ENCODE measurements around the gene RAB5A. TPM values are rescaled to one million over a fixed set of nuclear protein-coding genes. Genes with fewer than 3 reads are reported as not detected.

Gene RAB5A
- total RNA-seq, 1 donor from 2014 or later = 71.4 TPM

- peaks cover 12% of the 10 kb centered on the region for H3K4me1 Mint-ChIP-seq
- no peak overlapping the region for H3K27ac Mint-ChIP-seq
- no peaks in the 10 kb centered on the region for H3K27me3 Mint-ChIP-seq (ENCODE audit: low read depth)
- H3K4me3 Mint-ChIP-seq = no peak overlapping the region
- H3K9me3 Mint-ChIP-seq = peaks cover 4% of the 10 kb centered on the region
- DNase-seq (ENCODE audit: low spot score in 2 of 2, unreplicated experiment in 2 of 2) = no peak
- no peaks in the 10 kb centered on the region for H3K36me3 Mint-ChIP-seq
- TF ChIP-seq, protein P1, sequence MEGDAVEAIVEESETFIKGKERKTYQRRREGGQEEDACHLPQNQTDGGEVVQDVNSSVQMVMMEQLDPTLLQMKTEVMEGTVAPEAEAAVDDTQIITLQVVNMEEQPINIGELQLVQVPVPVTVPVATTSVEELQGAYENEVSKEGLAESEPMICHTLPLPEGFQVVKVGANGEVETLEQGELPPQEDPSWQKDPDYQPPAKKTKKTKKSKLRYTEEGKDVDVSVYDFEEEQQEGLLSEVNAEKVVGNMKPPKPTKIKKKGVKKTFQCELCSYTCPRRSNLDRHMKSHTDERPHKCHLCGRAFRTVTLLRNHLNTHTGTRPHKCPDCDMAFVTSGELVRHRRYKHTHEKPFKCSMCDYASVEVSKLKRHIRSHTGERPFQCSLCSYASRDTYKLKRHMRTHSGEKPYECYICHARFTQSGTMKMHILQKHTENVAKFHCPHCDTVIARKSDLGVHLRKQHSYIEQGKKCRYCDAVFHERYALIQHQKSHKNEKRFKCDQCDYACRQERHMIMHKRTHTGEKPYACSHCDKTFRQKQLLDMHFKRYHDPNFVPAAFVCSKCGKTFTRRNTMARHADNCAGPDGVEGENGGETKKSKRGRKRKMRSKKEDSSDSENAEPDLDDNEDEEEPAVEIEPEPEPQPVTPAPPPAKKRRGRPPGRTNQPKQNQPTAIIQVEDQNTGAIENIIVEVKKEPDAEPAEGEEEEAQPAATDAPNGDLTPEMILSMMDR (IDR thresholded peaks at IDR 0.05; ENCODE audit: unreplicated experiment) = no peak
These were observed 43.2 kb upstream of the RAB5A start for GRCh38 chr3:19903649-19904048.

GRCh38 chr3:19907523-19907922 is 39.4 kb upstream of the RAB5A start:
- Mint-ChIP-seq H3K27me3 (ENCODE audit: low read depth) (no peaks in the 10 kb centered on the region), H3K36me3 (no peaks in the 10 kb centered on the region), H3K4me1 (no peaks in the 10 kb centered on the region), H3K4me3 (no peak overlapping the region), H3K9me3 (peaks cover 14% of the 10 kb centered on the region), H3K27ac (no peak overlapping the region)
- DNase-seq (ENCODE audit: low spot score in 2 of 2, unreplicated experiment in 2 of 2) = no peak
- TF ChIP-seq, protein P1 (IDR thresholded peaks at IDR 0.05; ENCODE audit: unreplicated experiment) = no peak

GRCh38 chr3:19911452-19911851 is 35.4 kb upstream of the RAB5A start:
- H3K4me1 Mint-ChIP-seq = no peaks in the 10 kb centered on the region
- H3K9me3 Mint-ChIP-seq = peaks cover 20% of the 10 kb centered on the region
- no peak overlapping the region for H3K4me3 Mint-ChIP-seq
- H3K27me3 Mint-ChIP-seq (ENCODE audit: low read depth) = no peaks in the 10 kb centered on the region
- H3K36me3 Mint-ChIP-seq = no peaks in the 10 kb centered on the region
- TF ChIP-seq, protein P1 (IDR thresholded peaks at IDR 0.05; ENCODE audit: unreplicated experiment) = no peak
- H3K27ac Mint-ChIP-seq = no peak overlapping the region
- no peak for DNase-seq (ENCODE audit: low spot score in 2 of 2, unreplicated experiment in 2 of 2)

DNA sequence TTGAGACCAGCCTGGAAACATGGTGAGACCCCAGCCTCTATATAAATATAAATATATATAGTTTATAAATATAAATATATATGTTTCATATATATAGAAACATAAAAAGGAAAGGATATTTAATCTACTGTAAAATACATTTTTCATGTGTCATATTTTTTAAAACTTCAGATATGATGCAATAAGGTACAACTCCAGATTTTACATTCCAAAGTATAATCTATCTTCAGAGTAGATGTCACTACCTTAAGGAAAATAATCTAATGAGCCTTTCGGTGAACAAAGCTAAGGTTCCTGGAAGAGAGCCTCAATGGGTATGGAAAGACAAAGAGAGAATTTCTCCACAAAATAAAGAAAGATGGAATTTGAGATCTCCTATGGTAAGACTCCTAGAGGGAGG is 29.7 kb upstream of the RAB5A start:
- no peaks in the 10 kb centered on the region for H3K27me3 Mint-ChIP-seq (ENCODE audit: low read depth)
- H3K27ac Mint-ChIP-seq = no peak overlapping the region
- H3K4me3 Mint-ChIP-seq = no peak overlapping the region
- no peaks in the 10 kb centered on the region for H3K4me1 Mint-ChIP-seq
- H3K9me3 Mint-ChIP-seq = peaks cover 11% of the 10 kb centered on the region
- TF ChIP-seq, protein P1 (IDR thresholded peaks at IDR 0.05; ENCODE audit: unreplicated experiment) = no peak
- DNase-seq (ENCODE audit: low spot score in 2 of 2, unreplicated experiment in 2 of 2) = no peak
- H3K36me3 Mint-ChIP-seq = no peaks in the 10 kb centered on the region

DNA sequence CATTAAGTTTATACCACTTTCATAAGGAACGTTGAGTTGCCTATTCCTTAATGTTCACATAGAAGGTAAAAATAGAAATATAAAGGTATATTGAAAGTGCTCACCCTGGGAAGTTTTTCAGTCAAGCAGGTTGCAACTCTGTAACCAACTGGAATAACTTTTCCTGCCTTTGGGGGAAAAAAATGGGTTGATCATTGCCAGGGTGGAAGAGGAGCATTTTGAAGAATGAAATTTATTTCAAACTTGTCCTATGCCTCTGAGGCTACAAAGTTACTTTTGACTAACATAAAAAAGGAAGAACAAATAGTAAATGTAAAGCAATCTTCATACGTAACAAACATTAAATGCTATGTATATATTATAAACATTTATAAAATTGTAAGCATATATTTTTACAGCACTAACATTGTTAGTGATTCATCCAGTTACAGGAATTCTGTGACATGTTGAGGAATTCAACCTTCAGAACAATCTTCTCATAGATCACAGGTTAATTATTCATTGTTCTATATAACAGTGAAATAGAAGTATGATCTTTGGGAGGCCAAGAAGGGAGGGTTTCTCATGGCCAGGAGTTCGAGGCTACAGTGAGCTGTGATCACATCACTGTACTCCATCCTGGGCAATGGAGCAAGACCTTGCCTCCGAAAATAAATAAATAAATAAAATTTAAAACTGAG is 26.4 kb upstream of the RAB5A start:
- no peaks in the 10 kb centered on the region for H3K27me3 Mint-ChIP-seq (ENCODE audit: low read depth)
- H3K27ac Mint-ChIP-seq = no peak overlapping the region
- no peak for DNase-seq (ENCODE audit: low spot score in 2 of 2, unreplicated experiment in 2 of 2)
- no peaks in the 10 kb centered on the region for H3K36me3 Mint-ChIP-seq
- no peaks in the 10 kb centered on the region for H3K4me1 Mint-ChIP-seq
- no peaks in the 10 kb centered on the region for H3K9me3 Mint-ChIP-seq
- H3K4me3 Mint-ChIP-seq = no peak overlapping the region
- TF ChIP-seq, protein P1 (IDR thresholded peaks at IDR 0.05; ENCODE audit: unreplicated experiment) = no peak
